COLO829 (cell line): ENCODE data around the gene NKX6-2.

Experiments used
- DNase-seq: peaks from one replicate; pipeline ENCODE4 v3.0.0; 2012; ENCODE audit warnings: low spot score

Gene NKX6-2

GRCh38 chr10:132737390-132738048, 48.4 kb downstream of the NKX6-2 start:
- no peak for DNase-seq

GRCh38 chr10:132735923-132736391, 50.0 kb downstream of the NKX6-2 start:
- DNase-seq: no peak

- no peak for DNase-seq
Measured at GRCh38 chr10:132735341-132735775, 50.6 kb downstream of the NKX6-2 start.

GRCh38 chr10:132733926-132734325, 52.0 kb downstream of the NKX6-2 start:
- no peak for DNase-seq
